ENCODE results near the gene FANCF. TPM values are rescaled to one million over a fixed set of nuclear protein-coding genes. Genes with fewer than 3 reads are reported as not detected.
"Not testable (repeated sequence)": the region's sequence is repeated elsewhere in the genome, so short reads cannot be mapped to it uniquely, and the experiment has no call there.

Gene FANCF
- total RNA-seq, 1 experiment from 2014 or later, result 15.0 TPM

- Histone ChIP-seq H3K9me3 (ENCODE audit: low read depth, low read length, poor library complexity, severe bottlenecking) (no peaks in the 10 kb centered on the region), H3K27me3 (replicated peaks; ENCODE audit: insufficient read depth, low read depth, low read length, poor library complexity) (peaks cover 4% of the 10 kb centered on the region), H3K4me3 (ENCODE audit: low read depth, low read length, poor library complexity, severe bottlenecking) (no peak overlapping the region), H3K36me3 (ENCODE audit: insufficient read depth, low read length, poor library complexity, severe bottlenecking) (no peaks in the 10 kb centered on the region), H3K4me1 (ENCODE audit: insufficient read depth, low read length, poor library complexity, severe bottlenecking) (peaks cover 25% of the 10 kb centered on the region), H3K27ac (ENCODE audit: low read depth, low read length, poor library complexity, severe bottlenecking) (no peak overlapping the region)
- ChIA-PET POLR2A (ENCODE audit: low non-redundant PET) (no interaction called here), CTCF (no interaction called here)
- no peak for TF ChIP-seq EZH2 (IDR thresholded peaks at IDR 0.05; ENCODE audit: borderline replicate concordance, low read depth, low read length, poor library complexity, severe bottlenecking)
- no peak for TF ChIP-seq CTCF (conservative IDR thresholded peaks at IDR 0.05; ENCODE audit: low read depth, low read length)
- no TSS peak for BruUV-seq (replicated peaks)
- DNase-seq (ENCODE audit: low spot score), result no peak
- intact Hi-C loops (cut with micrococcal nuclease; ENCODE audit: unreplicated experiment), result no loop called here
These were observed 34.2 kb upstream of the FANCF start for GRCh38 chr11:22659783-22660182.

- POLR2A ChIA-PET (ENCODE audit: low non-redundant PET), result no interaction called here
- intact Hi-C loops (cut with micrococcal nuclease; ENCODE audit: unreplicated experiment), result no loop called here
- Histone ChIP-seq H3K27me3 (replicated peaks; ENCODE audit: insufficient read depth, low read depth, low read length, poor library complexity) (no peaks in the 10 kb centered on the region), H3K4me1 (ENCODE audit: insufficient read depth, low read length, poor library complexity, severe bottlenecking) (peaks cover 25% of the 10 kb centered on the region), H3K9me3 (ENCODE audit: low read depth, low read length, poor library complexity, severe bottlenecking) (no peaks in the 10 kb centered on the region), H3K27ac (ENCODE audit: low read depth, low read length, poor library complexity, severe bottlenecking) (peak overlapping the region; percentile 60), H3K36me3 (ENCODE audit: insufficient read depth, low read length, poor library complexity, severe bottlenecking) (no peaks in the 10 kb centered on the region), H3K4me3 (ENCODE audit: low read depth, low read length, poor library complexity, severe bottlenecking) (no peak overlapping the region)
- no peak for TF ChIP-seq EZH2 (IDR thresholded peaks at IDR 0.05; ENCODE audit: borderline replicate concordance, low read depth, low read length, poor library complexity, severe bottlenecking)
- TF ChIP-seq CTCF (conservative IDR thresholded peaks at IDR 0.05; ENCODE audit: low read depth, low read length), result no peak
- CTCF ChIA-PET, result no interaction called here
- BruUV-seq (replicated peaks), result no TSS peak
- no peak for DNase-seq (ENCODE audit: low spot score)
These were observed 31.6 kb upstream of the FANCF start for GRCh38 chr11:22657101-22657694.

- Histone ChIP-seq H3K4me1 (ENCODE audit: insufficient read depth, low read length, poor library complexity, severe bottlenecking) (peaks cover 25% of the 10 kb centered on the region), H3K9me3 (ENCODE audit: low read depth, low read length, poor library complexity, severe bottlenecking) (no peaks in the 10 kb centered on the region), H3K27me3 (replicated peaks; ENCODE audit: insufficient read depth, low read depth, low read length, poor library complexity) (no peaks in the 10 kb centered on the region), H3K36me3 (ENCODE audit: insufficient read depth, low read length, poor library complexity, severe bottlenecking) (no peaks in the 10 kb centered on the region), H3K4me3 (ENCODE audit: low read depth, low read length, poor library complexity, severe bottlenecking) (no peak overlapping the region), H3K27ac (ENCODE audit: low read depth, low read length, poor library complexity, severe bottlenecking) (peak overlapping the region; percentile 60)
- intact Hi-C loops (cut with micrococcal nuclease; ENCODE audit: unreplicated experiment), result no loop called here
- BruUV-seq (replicated peaks), result no TSS peak
- POLR2A ChIA-PET (ENCODE audit: low non-redundant PET), result no interaction called here
- CTCF ChIA-PET, result no interaction called here
- TF ChIP-seq CTCF (conservative IDR thresholded peaks at IDR 0.05; ENCODE audit: low read depth, low read length) (no peak), EZH2 (IDR thresholded peaks at IDR 0.05; ENCODE audit: borderline replicate concordance, low read depth, low read length, poor library complexity, severe bottlenecking) (no peak)
- peak; percentile 62 for DNase-seq (ENCODE audit: low spot score)
These were observed 30.5 kb upstream of the FANCF start for GRCh38 chr11:22656130-22656529.

GRCh38 chr11:22652346-22652745, 26.7 kb upstream of the FANCF start:
- DNase-seq (ENCODE audit: low spot score); intact Hi-C loops (cut with micrococcal nuclease; ENCODE audit: unreplicated experiment); BruUV-seq (replicated peaks); H3K36me3 ChIP-seq (ENCODE audit: insufficient read depth, low read length, poor library complexity, severe bottlenecking); H3K27me3 ChIP-seq (replicated peaks; ENCODE audit: insufficient read depth, low read depth, low read length, poor library complexity); H3K9me3 ChIP-seq (ENCODE audit: low read depth, low read length, poor library complexity, severe bottlenecking); H3K4me3 ChIP-seq (ENCODE audit: low read depth, low read length, poor library complexity, severe bottlenecking); CTCF ChIA-PET; POLR2A ChIA-PET (ENCODE audit: low non-redundant PET); H3K27ac ChIP-seq (ENCODE audit: low read depth, low read length, poor library complexity, severe bottlenecking): not testable (repeated sequence)
- peaks cover 22% of the 10 kb centered on the region for H3K4me1 ChIP-seq (ENCODE audit: insufficient read depth, low read length, poor library complexity, severe bottlenecking)

Measured in A673 (cell line).